Spleen (tissue), 11 donors: Measurements from ENCODE around the gene SSBP3. TPM values are rescaled to one million over a fixed set of nuclear protein-coding genes. Genes with fewer than 3 reads are reported as not detected.
A peak's percentile ranks its signal among the peaks of the same experiment; 100 is the strongest.

ENCODE experiments used
- DNase-seq: peaks from one replicate; pipeline ENCODE4 v3.0.0-alpha.2; 2020
- H3K27ac ChIP-seq, 8 donors: fragments of 200-600 bp; sonication (generic) in 7 of 8; 1 replicate in 4 of 8; 2 replicates in 4 of 8; pipeline versions ENCODE4 v1.5.0 to v1.8.0; 2016 to 2021; ENCODE audit warnings: inconsistent platforms in 4 of 8, mild to moderate bottlenecking in 4 of 8, moderate library complexity in 1 of 8
- H3K27me3 ChIP-seq, 7 donors: fragments of 200-600 bp; sonication (generic) in 6 of 7; replicated peaks in 1 of 7; 1 replicate in 4 of 7; 2 replicates in 3 of 7; pipeline versions ENCODE4 v1.5.0 to v1.8.0; 2016 to 2021; ENCODE audit warnings: inconsistent platforms in 3 of 7, mild to moderate bottlenecking in 1 of 7
- H3K36me3 ChIP-seq, 6 donors: fragments of 200-600 bp; sonication (generic) in 5 of 6; 1 replicate in 4 of 6; 2 replicates in 2 of 6; pipeline versions ENCODE4 v1.5.0 to v1.8.0; 2016 to 2021; ENCODE audit warnings: inconsistent platforms in 2 of 6
- H3K4me1 ChIP-seq, 6 donors: fragments of 200-600 bp; sonication (generic) in 5 of 6; 1 replicate in 3 of 6; 2 replicates in 3 of 6; pipeline versions ENCODE4 v1.5.0 to v1.8.0; 2016 to 2021; ENCODE audit warnings: inconsistent platforms in 3 of 6
- H3K4me3 ChIP-seq, 8 donors: fragments of 200-600 bp; sonication (generic) in 7 of 8; 1 replicate in 4 of 8; 2 replicates in 4 of 8; pipeline versions ENCODE4 v1.5.0 to v1.8.0; 2016 to 2021; ENCODE audit warnings: inconsistent platforms in 4 of 8, mild to moderate bottlenecking in 4 of 8, moderate library complexity in 2 of 8
- H3K9me3 ChIP-seq, 8 donors: fragments of 200-600 bp; sonication (generic) in 7 of 8; 1 replicate in 4 of 8; 2 replicates in 4 of 8; pipeline versions ENCODE4 v1.5.0 to v1.8.0; 2016 to 2021; ENCODE audit warnings: inconsistent platforms in 4 of 8
- CTCF ChIP-seq, 11 experiments: fragments of 200-600 bp in 7 of 11; fragments of 450-650 bp in 4 of 11; sonication (generic) in 4 of 11; IDR thresholded peaks in 8 of 11; conservative IDR thresholded peaks in 3 of 11; 1 replicate in 7 of 11; 2 replicates in 4 of 11; pipeline versions ENCODE4 v1.4.0 to v1.8.0; 2016 to 2021; ENCODE audit warnings: antibody characterized with exemption in 11 of 11, inconsistent platforms in 4 of 11, mild to moderate bottlenecking in 1 of 11
- POLR2A ChIP-seq, 3 donors: fragments of 450-650 bp; IDR thresholded peaks; one replicate each; pipeline ENCODE4 v1.5.1; 2017; ENCODE audit warnings: antibody characterized with exemption in 3 of 3, mild to moderate bottlenecking in 1 of 3
- POLR2AphosphoS5 ChIP-seq, 3 donors: sonication (generic); formaldehyde crosslinking; IDR thresholded peaks; one replicate each; pipeline ENCODE4 v1.5.1; 2017; ENCODE audit warnings: antibody characterized with exemption in 3 of 3
- WGBS, 5 donors: extraction: QIAGEN DNeasy Blood & Tissue Kit in 3 of 5; methylation state at CpG; one replicate each; pipeline versions ENCODE4 v1.1.5 to v1.1.7; 2013 to 2018; 5-methylcytosine and 5-hydroxymethylcytosine counted together
- intact Hi-C: fragments of 100-400 bp; cut with DNase I; formaldehyde crosslinking; loops from one replicate; pipeline ENCODE4 v1.15.0; 2023; ENCODE audit warnings: low total_unique reads
- polyA plus RNA-seq, 3 donors: library from polyadenylated mRNA; stranded (reverse); fragments of 200-250 nt; gene quantifications; one replicate each; pipeline ENCODE4 v1.2.1, GENCODE V29; 2013
- total RNA-seq, 7 donors: library from RNA; depleted of rRNA in 3 of 7; stranded (reverse); fragments of >200 nt in 3 of 7; fragmentation: NEBNext Ultra II Directional in 4 of 7; extraction: Animal tissue kit (Norgen Biotek cat#: 25700) in 4 of 7; gene quantifications; one replicate each; pipeline versions ENCODE4 v1.1.0 to v1.2.1, GENCODE V29; 2016 to 2021
- donor health status: healthy with polysubstance abuse.
- donor health status: DM: no; HTN: no; CAD: no; lungs with moderate emphysema.
- donor health status: DM: no; HTN: no; CAD: no.
- donor health status: Bipolar disorder and iron deficiency.
- donor health status: healthy.
- donor health status: DM: no; HTN: no; CAD: no.
- donor health status: DM: yes; HTN: yes; CAD: no.

The SSBP3 gene
- total and polyA plus RNA-seq, 10 donors = 14.4 to 73.5 (median 26.3) TPM

GRCh38 chr1:54353959-54354358, 52.2 kb downstream of the SSBP3 start:
- Histone ChIP-seq H3K27ac (peak overlapping the region in 1 of 8 donors; percentile 54), H3K4me3 (no peak overlapping the region), H3K4me1 (peaks cover 23 to 80% (median 50%) of the 10 kb centered on the region in 6 donors), H3K36me3 (peaks cover 0 to 7% (median 0%) of the 10 kb centered on the region in 6 donors), H3K27me3 (no peaks in the 10 kb centered on the region), H3K9me3 (no peaks in the 10 kb centered on the region)
- TF ChIP-seq CTCF (IDR thresholded peaks at IDR 0.05 in 8 of 11, conservative IDR thresholded peaks at IDR 0.05 in 3 of 11) = no peak
- TF ChIP-seq POLR2A (IDR thresholded peaks at IDR 0.05) = no peak
- no peak for TF ChIP-seq POLR2AphosphoS5 (IDR thresholded peaks at IDR 0.05)
- intact Hi-C loops = no loop called here
- no peak for DNase-seq
- WGBS, 5 donors = 74 to 86% (median 83%) methylated on average over 4 of the region's 4 CpGs

- WGBS, 5 donors = 94 to 97% (median 95%) methylated on average over 16 to 17 of the region's 17 CpGs
- Histone ChIP-seq H3K27me3 (no peaks in the 10 kb centered on the region), H3K27ac (no peak overlapping the region), H3K36me3 (peaks cover 0 to 4% (median 0%) of the 10 kb centered on the region in 6 donors), H3K4me3 (no peak overlapping the region), H3K4me1 (peaks cover 21 to 72% (median 49%) of the 10 kb centered on the region in 6 donors), H3K9me3 (no peaks in the 10 kb centered on the region)
- no peak for DNase-seq
- no peak for TF ChIP-seq POLR2AphosphoS5 (IDR thresholded peaks at IDR 0.05)
- TF ChIP-seq CTCF (IDR thresholded peaks at IDR 0.05 in 8 of 11, conservative IDR thresholded peaks at IDR 0.05 in 3 of 11) = no peak
- TF ChIP-seq POLR2A (IDR thresholded peaks at IDR 0.05) = no peak
- intact Hi-C loops = no loop called here
Measured at GRCh38 chr1:54352755-54353154, 53.4 kb downstream of the SSBP3 start.

- no peak for TF ChIP-seq POLR2AphosphoS5 (IDR thresholded peaks at IDR 0.05)
- no peak for TF ChIP-seq CTCF (IDR thresholded peaks at IDR 0.05 in 8 of 11, conservative IDR thresholded peaks at IDR 0.05 in 3 of 11)
- no peak for TF ChIP-seq POLR2A (IDR thresholded peaks at IDR 0.05)
- H3K4me1 ChIP-seq = peaks cover 0 to 52% (median 28%) of the 10 kb centered on the region in 6 donors
- no peak for DNase-seq
- 50 to 59% (median 56%) methylated on average over 5 of the region's 5 CpGs for WGBS, 5 donors
- H3K36me3 ChIP-seq = peaks cover 0 to 6% (median 0%) of the 10 kb centered on the region in 6 donors
- no peaks in the 10 kb centered on the region for H3K27me3 ChIP-seq
- no peak overlapping the region for H3K4me3 ChIP-seq
- no peak overlapping the region for H3K27ac ChIP-seq
- H3K9me3 ChIP-seq = no peaks in the 10 kb centered on the region
- intact Hi-C loops = no loop called here
Measured at GRCh38 chr1:54350360-54350759, 55.8 kb downstream of the SSBP3 start.

- peak overlapping the region in 2 of 8 donors; percentile 4 to 14 for H3K27ac ChIP-seq
Measured at GRCh38 chr1:54348700-54349021, 57.5 kb downstream of the SSBP3 start.

More at GRCh38 chr1:54348700-54349021, 57.5 kb downstream of the SSBP3 start:
- Histone ChIP-seq H3K9me3 (no peaks in the 10 kb centered on the region), H3K36me3 (peaks cover 0 to 17% (median 0%) of the 10 kb centered on the region in 6 donors), H3K4me1 (peaks cover 0 to 35% (median 14%) of the 10 kb centered on the region in 6 donors), H3K4me3 (no peak overlapping the region), H3K27me3 (no peaks in the 10 kb centered on the region)
- DNase-seq = no peak
- intact Hi-C loops = no loop called here
- 73 to 99% (median 81%) methylated on average over 5 of the region's 5 CpGs for WGBS, 5 donors
- TF ChIP-seq POLR2A (IDR thresholded peaks at IDR 0.05) (no peak), CTCF (IDR thresholded peaks at IDR 0.05 in 8 of 11, conservative IDR thresholded peaks at IDR 0.05 in 3 of 11) (no peak), POLR2AphosphoS5 (IDR thresholded peaks at IDR 0.05) (no peak)
